GM23248 (cell line): ENCODE data around the gene F2RL3. TPM values are rescaled to one million over a fixed set of nuclear protein-coding genes. Genes with fewer than 3 reads are reported as not detected.

Source experiments
- DNase-seq: peaks from one replicate; pipeline ENCODE4 v3.0.0-alpha.2; 2015
- H2AFZ ChIP-seq: fragments of 200-600 bp; sonication (generic); 2 replicates; pipeline ENCODE4 v1.6.1; 2016; ENCODE audit warnings: antibody characterized with exemption
- H3F3A ChIP-seq: fragments of 200-600 bp; sonication (generic); 2 replicates; pipeline ENCODE4 v1.6.1; 2016; ENCODE audit warnings: mild to moderate bottlenecking, antibody characterized with exemption, mixed run types; ENCODE audit not compliant: insufficient read depth
- H3K27ac ChIP-seq: fragments of 200-600 bp; sonication (generic); 2 replicates; pipeline ENCODE4 v1.5.1; 2016; ENCODE audit warnings: mild to moderate bottlenecking
- H3K27me3 ChIP-seq: fragments of 200-600 bp; sonication (generic); replicated peaks from 2 replicates; pipeline ENCODE4 v1.6.1; 2016; ENCODE audit warnings: mild to moderate bottlenecking; ENCODE audit not compliant: insufficient read depth
- H3K36me3 ChIP-seq: fragments of 200-600 bp; sonication (generic); 2 replicates; pipeline ENCODE4 v1.6.1; 2016; ENCODE audit warnings: low read depth, mild to moderate bottlenecking
- H3K4me1 ChIP-seq: fragments of 200-600 bp; sonication (generic); 2 replicates; pipeline ENCODE4 v1.6.1; 2016; ENCODE audit warnings: mild to moderate bottlenecking; ENCODE audit not compliant: insufficient read depth
- H3K4me2 ChIP-seq: fragments of 200-600 bp; sonication (generic); one replicate; pipeline ENCODE4 v1.6.1; 2016; ENCODE audit warnings: mild to moderate bottlenecking; ENCODE audit not compliant: unreplicated experiment
- H3K4me3 ChIP-seq: fragments of 200-600 bp; sonication (generic); 2 replicates; pipeline ENCODE4 v1.5.1; 2016; ENCODE audit warnings: mild to moderate bottlenecking
- H3K79me2 ChIP-seq: fragments of 200-600 bp; sonication (generic); 2 replicates; pipeline ENCODE4 v1.6.1; 2016; ENCODE audit warnings: mild to moderate bottlenecking; ENCODE audit not compliant: insufficient read depth
- H3K9ac ChIP-seq: fragments of 200-600 bp; sonication (generic); 2 replicates; pipeline ENCODE4 v1.6.1; 2016; ENCODE audit warnings: mild to moderate bottlenecking
- H3K9me2 ChIP-seq: fragments of 200-600 bp; sonication (generic); 2 replicates; pipeline ENCODE4 v1.6.1; 2016; ENCODE audit warnings: mixed run types, mild to moderate bottlenecking, moderate library complexity; ENCODE audit not compliant: insufficient read depth
- H3K9me3 ChIP-seq: fragments of 200-600 bp; sonication (generic); one replicate; pipeline ENCODE4 v1.6.1; 2017; ENCODE audit warnings: low read depth
- H4K20me1 ChIP-seq: fragments of 200-600 bp; sonication (generic); 2 replicates; pipeline ENCODE4 v1.6.0; 2016; ENCODE audit not compliant: insufficient read depth
- EZH2 ChIP-seq: fragments of 200-600 bp; sonication (generic); IDR thresholded peaks from 2 replicates; pipeline ENCODE4 v1.6.1; 2018; ENCODE audit warnings: antibody characterized with exemption, mild to moderate bottlenecking; ENCODE audit not compliant: insufficient read depth, poor library complexity, severe bottlenecking
- EZH2phosphoT487 ChIP-seq: fragments of 200-600 bp; sonication (generic); IDR thresholded peaks from 2 replicates; pipeline ENCODE4 v1.6.1; 2018; ENCODE audit warnings: antibody characterized with exemption, moderate library complexity, mild to moderate bottlenecking, low read depth; ENCODE audit not compliant: insufficient read depth
- WGBS, 2 experiments: methylation state at CpG; one replicate each; pipeline ENCODE4 v1.1.6; 2015 to 2017; ENCODE audit warnings: low lambda C conversion rate in 2 of 2, low coverage in 1 of 2; ENCODE audit errors: missing lambda C conversion rate in 2 of 2; 5-methylcytosine and 5-hydroxymethylcytosine counted together
- in situ Hi-C: fragments of 300-500 bp; cut with MboI; formaldehyde crosslinking; loops from 2 replicates; pipeline ENCODE4 v1.15.0; 2020
- polyA plus RNA-seq: library from polyadenylated mRNA; unstranded; fragments of >200 nt; fragmentation: Nextera tagmentation; extraction: Ambion mirVana; gene quantifications from 2 replicates; pipeline ENCODE4 v1.2.1, GENCODE V29; 2016
- total RNA-seq: library from RNA; depleted of rRNA; stranded (reverse); fragments of >200 nt; shearing (Covaris generic); gene quantifications from 2 replicates; pipeline ENCODE4 v1.2.3, GENCODE V29; 2014

The F2RL3 gene
- total and polyA plus RNA-seq, 2 experiments from 2014 or later: not detected

GRCh38 chr19:16921766-16922591 is 33.2 kb downstream of the F2RL3 start:
- 66 to 73% methylated on average over 20 to 21 of the region's 21 CpGs for WGBS, 2 experiments
- Histone ChIP-seq H3K4me2 (no peak overlapping the region), H3K36me3 (no peaks in the 10 kb centered on the region), H3K27me3 (0 out of 2 replicates have a peak, but pooled peaks cover 6% of the 10 kb centered on the region), H3K27ac (no peak overlapping the region), H3K4me1 (no peaks in the 10 kb centered on the region), H3K4me3 (no peak overlapping the region), H4K20me1 (no peaks in the 10 kb centered on the region), H3F3A (no peaks in the 10 kb centered on the region), H3K79me2 (no peaks in the 10 kb centered on the region), H3K9ac (no peak overlapping the region), H3K9me2 (no peaks in the 10 kb centered on the region), H2AFZ (no peak overlapping the region), H3K9me3 (no peaks in the 10 kb centered on the region)
- TF ChIP-seq EZH2phosphoT487: no peak
- TF ChIP-seq EZH2: no peak
- DNase-seq: no peak
- in situ Hi-C loops: no loop called here

DNA sequence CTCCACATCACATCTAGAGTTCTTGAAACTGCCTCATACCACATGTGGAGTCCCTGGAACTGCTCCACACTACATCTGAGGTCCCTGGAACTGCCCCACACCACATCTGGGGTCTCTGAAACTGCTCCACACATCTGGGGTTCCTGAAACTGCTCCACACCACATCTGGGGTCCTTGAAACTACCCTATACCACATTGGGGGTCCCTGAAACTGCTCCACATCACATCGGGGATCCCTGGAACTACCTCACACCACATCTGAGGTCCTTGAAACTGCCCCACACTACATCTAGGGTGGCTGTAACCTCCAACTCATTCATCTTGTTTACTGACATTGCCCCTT is 33.8 kb downstream of the F2RL3 start:
- Histone ChIP-seq H3K4me3 (no peak overlapping the region), H3K4me1 (no peaks in the 10 kb centered on the region), H3K9ac (no peak overlapping the region), H3K9me3 (no peaks in the 10 kb centered on the region), H3K4me2 (no peak overlapping the region), H4K20me1 (no peaks in the 10 kb centered on the region), H3K9me2 (no peaks in the 10 kb centered on the region), H3K36me3 (no peaks in the 10 kb centered on the region), H2AFZ (no peak overlapping the region), H3K27me3 (0 out of 2 replicates have a peak, but pooled peaks cover 6% of the 10 kb centered on the region), H3K79me2 (no peaks in the 10 kb centered on the region), H3F3A (no peaks in the 10 kb centered on the region), H3K27ac (no peak overlapping the region)
- DNase-seq: no peak
- WGBS, 2 experiments: 60 to 67% methylated on average over 1 of the region's 1 CpG
- in situ Hi-C loops: no loop called here
- TF ChIP-seq EZH2phosphoT487: no peak
- TF ChIP-seq EZH2: no peak

GRCh38 chr19:16922949-16923348 is 34.1 kb downstream of the F2RL3 start:
- H3K4me1 ChIP-seq: no peaks in the 10 kb centered on the region
- no peak overlapping the region for H2AFZ ChIP-seq
- H3K9me2 ChIP-seq: no peaks in the 10 kb centered on the region
- TF ChIP-seq EZH2 (no peak), EZH2phosphoT487 (no peak)
- H3F3A ChIP-seq: no peaks in the 10 kb centered on the region
- no peak overlapping the region for H3K27ac ChIP-seq
- DNase-seq: no peak
- no peaks in the 10 kb centered on the region for H4K20me1 ChIP-seq
- H3K4me2 ChIP-seq: no peak overlapping the region
- no peak overlapping the region for H3K4me3 ChIP-seq
- H3K27me3 ChIP-seq: 0 out of 2 replicates have a peak, but pooled peaks cover 2% of the 10 kb centered on the region
- 69 to 72% methylated on average over 13 of the region's 13 CpGs for WGBS, 2 experiments
- no peaks in the 10 kb centered on the region for H3K79me2 ChIP-seq
- in situ Hi-C loops: no loop called here
- H3K9me3 ChIP-seq: no peaks in the 10 kb centered on the region
- no peaks in the 10 kb centered on the region for H3K36me3 ChIP-seq
- no peak overlapping the region for H3K9ac ChIP-seq

DNA sequence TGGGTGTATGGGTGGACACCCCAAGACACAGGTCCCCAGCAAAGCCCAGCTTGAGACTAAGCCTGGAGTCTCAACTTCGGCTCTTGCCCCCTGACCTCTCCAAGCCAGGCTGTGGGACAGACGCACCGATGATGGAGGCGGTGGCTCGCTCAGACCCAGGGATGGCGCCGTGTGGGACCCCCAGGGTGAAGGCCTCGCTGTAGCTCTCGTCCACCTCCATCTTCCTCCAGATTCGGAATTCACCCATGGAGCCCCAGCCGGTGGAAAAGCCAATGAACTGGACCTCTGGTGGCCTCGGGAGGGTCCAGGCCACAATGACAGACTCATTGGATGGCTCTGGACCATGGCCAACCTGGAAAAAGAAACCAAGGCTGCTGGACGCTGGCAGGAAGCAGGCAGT is 39.1 kb downstream of the F2RL3 start:
- no peak for TF ChIP-seq EZH2phosphoT487
- no peak for TF ChIP-seq EZH2
- Histone ChIP-seq H3K79me2 (no peaks in the 10 kb centered on the region), H3K9me3 (no peaks in the 10 kb centered on the region), H3K9ac (no peak overlapping the region), H3K4me1 (no peaks in the 10 kb centered on the region), H3K9me2 (no peaks in the 10 kb centered on the region), H3K27me3 (no peaks in the 10 kb centered on the region), H3K27ac (no peak overlapping the region), H3K36me3 (no peaks in the 10 kb centered on the region), H4K20me1 (no peaks in the 10 kb centered on the region), H3K4me3 (no peak overlapping the region), H3K4me2 (no peak overlapping the region), H3F3A (no peaks in the 10 kb centered on the region), H2AFZ (no peak overlapping the region)
- 60 to 65% methylated on average over 13 of the region's 13 CpGs for WGBS, 2 experiments
- no peak for DNase-seq
- in situ Hi-C loops: no loop called here
